PFSK-1 (cell line): ENCODE data around the gene NFATC4.

Experiments used
- FOXP2 ChIP-seq: optimal IDR thresholded peaks from 2 replicates; pipeline ENCODE3; 2011; ENCODE audit warnings: borderline replicate concordance, control low read depth, inconsistent platforms; ENCODE audit not compliant: insufficient read depth; ENCODE audit errors: extremely low read length, extremely low read depth
- POLR2AphosphoS5 ChIP-seq: IDR thresholded peaks from 2 replicates; pipeline ENCODE4 v1.6.1; 2012; ENCODE audit warnings: low read depth, mild to moderate bottlenecking, control low read depth, low read length, moderate library complexity
- REST ChIP-seq, 2 experiments: IDR thresholded peaks; 2 replicates each; pipeline versions ENCODE4 v1.6.1 to v1.8.0; 2011 to 2012; ENCODE audit warnings: low read depth in 2 of 2, low read length in 2 of 2, control low read depth in 1 of 2, inconsistent platforms in 1 of 2, mild to moderate bottlenecking in 1 of 2, moderate library complexity in 1 of 2; ENCODE audit not compliant: insufficient read depth in 1 of 2
- SIN3A ChIP-seq: IDR thresholded peaks from 2 replicates; pipeline ENCODE4 v1.6.1; 2012; ENCODE audit warnings: mild to moderate bottlenecking, low read length, moderate library complexity, borderline replicate concordance; ENCODE audit not compliant: insufficient read depth
- TAF1 ChIP-seq: IDR thresholded peaks from 2 replicates; pipeline ENCODE4 v1.6.1; 2012; ENCODE audit warnings: low read length, control low read depth, borderline replicate concordance; ENCODE audit not compliant: insufficient read depth

The NFATC4 gene

GRCh38 chr14:24368212-24368561 is 203 bp downstream of the NFATC4 start:
- TF ChIP-seq TAF1: no peak
- no peak for TF ChIP-seq FOXP2
- no peak for TF ChIP-seq REST (IDR thresholded peaks at IDR 0.05; ENCODE audit: insufficient read depth in 1 of 2, low read depth in 2 of 2, low read length in 2 of 2)
- TF ChIP-seq POLR2AphosphoS5: no peak
- TF ChIP-seq SIN3A: no peak

- TF ChIP-seq SIN3A (no peak), TAF1 (no peak), FOXP2 (no peak), REST (IDR thresholded peaks at IDR 0.05; ENCODE audit: insufficient read depth in 1 of 2, low read depth in 2 of 2, low read length in 2 of 2) (no peak), POLR2AphosphoS5 (no peak)
These were observed 723 bp downstream of the NFATC4 start for GRCh38 chr14:24368562-24369252.

GRCh38 chr14:24369463-24369862 is 1.5 kb downstream of the NFATC4 start:
- TF ChIP-seq TAF1: no peak
- no peak for TF ChIP-seq SIN3A
- TF ChIP-seq REST (IDR thresholded peaks at IDR 0.05; ENCODE audit: insufficient read depth in 1 of 2, low read depth in 2 of 2, low read length in 2 of 2): no peak
- TF ChIP-seq FOXP2: no peak
- no peak for TF ChIP-seq POLR2AphosphoS5

- no peak for TF ChIP-seq TAF1
- no peak for TF ChIP-seq REST (IDR thresholded peaks at IDR 0.05; ENCODE audit: insufficient read depth in 1 of 2, low read depth in 2 of 2, low read length in 2 of 2)
- TF ChIP-seq FOXP2: no peak
- TF ChIP-seq SIN3A: no peak
- TF ChIP-seq POLR2AphosphoS5: no peak
These were observed 2.1 kb downstream of the NFATC4 start for GRCh38 chr14:24369907-24370687.
